PC-9 (cell line): Measurements from ENCODE around the gene ZNF710. TPM values are rescaled to one million over a fixed set of nuclear protein-coding genes. Genes with fewer than 3 reads are reported as not detected.

Experiments used
- BruUV-seq: library from RNA; stranded (reverse); fragments of 400-500 nt; replicated peaks from 2 replicates; lab custom pipeline; 2021; lab: Mats Ljungman, UMichigan
- CTCF ChIA-PET: fragments of 300-600 bp; sonication (Branson Sonifier 250); formaldehyde crosslinking; loops from one replicate; lab custom pipeline; 2022; ENCODE audit warnings: antibody characterized with exemption; lab: Charles Lee
- POLR2A ChIA-PET: fragments of 300-600 bp; sonication (Branson Sonifier 250); formaldehyde crosslinking; loops from one replicate; lab custom pipeline; 2022; ENCODE audit warnings: antibody characterized with exemption; ENCODE audit not compliant: unreplicated experiment; lab: Charles Lee
- DNase-seq, 2 experiments: peaks; one replicate each; pipeline versions ENCODE4 v3.0.0 to v3.0.0-alpha.2; 2015 to 2022; ENCODE audit warnings: mixed read lengths in 1 of 2
- H2AFZ ChIP-seq: fragments of 200-600 bp; sonication (generic); 2 replicates; pipeline ENCODE4 v1.8.1; 2017; ENCODE audit warnings: antibody characterized with exemption
- H3F3A ChIP-seq: fragments of 200-600 bp; sonication (generic); 2 replicates; pipeline ENCODE4 v1.8.1; 2017; ENCODE audit warnings: antibody characterized with exemption, mild to moderate bottlenecking, low read depth; ENCODE audit not compliant: insufficient read depth
- H3K27ac ChIP-seq: fragments of 200-600 bp; sonication (generic); 2 replicates; pipeline ENCODE4 v1.6.1; 2016; ENCODE audit warnings: mixed run types
- H3K27me3 ChIP-seq: fragments of 200-600 bp; sonication (generic); 2 replicates; pipeline ENCODE4 v1.6.1; 2016; ENCODE audit warnings: low read depth, mixed run types; ENCODE audit not compliant: insufficient read depth
- H3K36me3 ChIP-seq: fragments of 200-600 bp; sonication (generic); 2 replicates; pipeline ENCODE4 v1.6.1; 2016; ENCODE audit warnings: low read depth, mixed run types
- H3K4me1 ChIP-seq: fragments of 200-600 bp; sonication (generic); replicated peaks from 2 replicates; pipeline ENCODE4 v1.6.1; 2016; ENCODE audit warnings: mixed run types; ENCODE audit not compliant: insufficient read depth
- H3K4me2 ChIP-seq: fragments of 200-600 bp; sonication (generic); 2 replicates; pipeline ENCODE4 v1.6.1; 2017; ENCODE audit warnings: mixed run types
- H3K4me3 ChIP-seq: fragments of 200-600 bp; sonication (generic); 2 replicates; pipeline ENCODE4 v1.6.1; 2016; ENCODE audit warnings: mixed run types
- H3K79me2 ChIP-seq: fragments of 200-600 bp; sonication (generic); 2 replicates; pipeline ENCODE4 v1.6.1; 2017; ENCODE audit warnings: low read depth, mixed run types
- H3K9me2 ChIP-seq: fragments of 200-600 bp; sonication (generic); 2 replicates; pipeline ENCODE4 v1.8.1; 2017; ENCODE audit warnings: mild to moderate bottlenecking; ENCODE audit not compliant: insufficient read depth
- H3K9me3 ChIP-seq: fragments of 200-600 bp; sonication (generic); 2 replicates; pipeline ENCODE4 v1.8.1; 2016; ENCODE audit warnings: low read depth; ENCODE audit not compliant: insufficient read depth
- H4K20me1 ChIP-seq: fragments of 200-600 bp; sonication (generic); 2 replicates; pipeline ENCODE4 v1.8.1; 2017; ENCODE audit not compliant: insufficient read depth
- CTCF ChIP-seq: fragments of 200-600 bp; sonication (generic); conservative IDR thresholded peaks from 2 replicates; pipeline ENCODE4 v1.6.1; 2017; ENCODE audit warnings: mixed run types, antibody characterized with exemption, mild to moderate bottlenecking, moderate library complexity
- EZH2 ChIP-seq: fragments of 200-600 bp; sonication (generic); IDR thresholded peaks from 2 replicates; pipeline ENCODE4 v1.8.0; 2017; ENCODE audit warnings: antibody characterized with exemption, low read depth
- intact Hi-C: fragments of 100-400 bp; cut with micrococcal nuclease; formaldehyde crosslinking; loops from one replicate; pipeline ENCODE4 v1.10.0; 2022; ENCODE audit not compliant: unreplicated experiment
- total RNA-seq: library from RNA; stranded (reverse); gene quantifications from 2 replicates; pipeline ENCODE4 v1.2.3, GENCODE V29; 2021

The ZNF710 gene
- total RNA-seq, 1 experiment from 2014 or later = 23.4 TPM

- Histone ChIP-seq H3K4me3 (peak overlapping the region; percentile 36; the same call in 1 of the 2 replicates), H3K4me2 (peak overlapping the region; percentile 65), H3K27me3 (no peaks in the 10 kb centered on the region), H2AFZ (no peak overlapping the region), H3K36me3 (no peaks in the 10 kb centered on the region; the same call in 1 of the 2 replicates), H4K20me1 (0 out of 2 replicates have a peak, but pooled peaks cover 3% of the 10 kb centered on the region), H3F3A (peaks cover 43% of the 10 kb centered on the region), H3K4me1 (peaks cover 67% of the 10 kb centered on the region), H3K9me2 (no peaks in the 10 kb centered on the region), H3K27ac (peak overlapping the region; percentile 94), H3K9me3 (no peaks in the 10 kb centered on the region), H3K79me2 (peaks cover 64% of the 10 kb centered on the region)
- POLR2A ChIA-PET = no interaction called here
- no peak for DNase-seq
- no TSS peak for BruUV-seq
- TF ChIP-seq EZH2 = no peak
- no peak for TF ChIP-seq CTCF
- intact Hi-C loops = loop anchor here (5.0 kb wide), 1 partner anchor 69 kb away; no protein-coding TSS in a partner anchor
- CTCF ChIA-PET = no interaction called here
Measured at GRCh38 chr15:90003736-90004135, 2.6 kb downstream of the ZNF710 start.

GRCh38 chr15:90004252-90004651, 3.1 kb downstream of the ZNF710 start:
- Histone ChIP-seq H3F3A (peaks cover 38% of the 10 kb centered on the region), H3K4me2 (peak overlapping the region; percentile 65), H3K9me3 (no peaks in the 10 kb centered on the region), H3K79me2 (peaks cover 69% of the 10 kb centered on the region), H3K4me1 (peaks cover 61% of the 10 kb centered on the region), H2AFZ (no peak overlapping the region), H3K4me3 (peak overlapping the region; percentile 36; the same call in 1 of the 2 replicates), H3K36me3 (no peaks in the 10 kb centered on the region; the same call in 1 of the 2 replicates), H4K20me1 (0 out of 2 replicates have a peak, but pooled peaks cover 3% of the 10 kb centered on the region), H3K27ac (peak overlapping the region; percentile 94), H3K9me2 (no peaks in the 10 kb centered on the region), H3K27me3 (no peaks in the 10 kb centered on the region)
- ChIA-PET CTCF (no interaction called here), POLR2A (no interaction called here)
- intact Hi-C loops = loop anchor here (5.0 kb wide), 1 partner anchor 68 kb away; no protein-coding TSS in a partner anchor
- DNase-seq = no peak
- no TSS peak for BruUV-seq
- TF ChIP-seq EZH2 (no peak), CTCF (no peak)

GRCh38 chr15:90004671-90005070, 3.5 kb downstream of the ZNF710 start:
- peaks cover 73% of the 10 kb centered on the region for H3K79me2 ChIP-seq
- peak overlapping the region; percentile 94 for H3K27ac ChIP-seq
- H3K9me2 ChIP-seq = no peaks in the 10 kb centered on the region
- H3K4me3 ChIP-seq = peak overlapping the region; percentile 36; the same call in 1 of the 2 replicates
- BruUV-seq = no TSS peak
- DNase-seq = peak in 1 of 2 experiments; percentile 90
- no peaks in the 10 kb centered on the region; the same call in 1 of the 2 replicates for H3K36me3 ChIP-seq
- POLR2A ChIA-PET = interaction anchor here (0.6 to 1.1 kb wide), 5 partner anchors 22 to 388 kb away, joined by 3 to 9 read pairs (median 4); partner anchors contain the start of gene AP3S2
- H3K27me3 ChIP-seq = no peaks in the 10 kb centered on the region
- H3K4me2 ChIP-seq = peak overlapping the region; percentile 65
- no peak for TF ChIP-seq CTCF
- TF ChIP-seq EZH2 = no peak
- CTCF ChIA-PET = no interaction called here
- no peak overlapping the region for H2AFZ ChIP-seq
- peaks cover 57% of the 10 kb centered on the region for H3K4me1 ChIP-seq
- peaks cover 34% of the 10 kb centered on the region for H3F3A ChIP-seq
- H3K9me3 ChIP-seq = no peaks in the 10 kb centered on the region
- intact Hi-C loops = loop anchor here (1.0 to 5.0 kb wide), 2 partner anchors 31 to 68 kb away; no protein-coding TSS in a partner anchor
- 0 out of 2 replicates have a peak, but pooled peaks cover 3% of the 10 kb centered on the region for H4K20me1 ChIP-seq
